ENCODE data around the gene ZC3H7A. TPM values are rescaled to one million over a fixed set of nuclear protein-coding genes. Genes with fewer than 3 reads are reported as not detected.

ZC3H7A gene
- total and polyA plus RNA-seq, 2 of the 13 experiments (the other 11 are each of a cell fraction or from before 2014, with no cell fraction given) = 29.2 to 36.8 TPM

GRCh38 chr16:11726008-11726407 lies 71.0 kb downstream of the ZC3H7A start:
- Histone ChIP-seq H3K27me3 (ENCODE audit: control insufficient read depth in 1 of 2, insufficient read depth in 2 of 2, low read length in 2 of 2) (no peaks in the 10 kb centered on the region), H3K27ac (ENCODE audit: extremely low read length, insufficient read depth, low read length) (no peak overlapping the region), H4K20me1 (ENCODE audit: insufficient read depth, low read length) (peaks cover 5% of the 10 kb centered on the region), H3K79me2 (ENCODE audit: insufficient read depth, low read length) (peaks cover 30% of the 10 kb centered on the region), H3K9ac (ENCODE audit: insufficient read depth, low read depth, low read length) (no peak overlapping the region), H3K4me3 (replicated peaks in 1 of 3; ENCODE audit: insufficient read depth in 1 of 3, low read depth in 2 of 3, low read length in 3 of 3) (no peak overlapping the region), H3K9me3 (ENCODE audit: low read length) (no peaks in the 10 kb centered on the region), H2AFZ (ENCODE audit: low read length) (no peak overlapping the region), H3K4me1 (ENCODE audit: insufficient read depth, low read length) (peaks cover 28% of the 10 kb centered on the region), H3K36me3 (replicated peaks in 1 of 2; ENCODE audit: control insufficient read depth in 1 of 2, insufficient read depth in 2 of 2, low read length in 2 of 2) (peaks cover 37 to 91% of the 10 kb centered on the region in 2 experiments), H3K4me2 (ENCODE audit: low read depth, low read length) (no peak overlapping the region)
- DNase-seq (ENCODE audit: low spot score) (no peak), ATAC-seq (no peak; the same call in 2 of the 3 replicates), FAIRE-seq (no peak)
- POLR2A ChIA-PET = interaction anchor here (2.1 to 2.2 kb wide), 2 partner anchors 17 to 71 kb away, joined by 9 to 14 read pairs; partner anchors contain the start of genes TXNDC11 and ZC3H7A
- in situ Hi-C loops (cut with HindIII; ENCODE audit: extremely low pct_ligation_motif_present, low pct_unique_long_range_greater_than_20kb) (no loop called here), intact Hi-C loops (cut with micrococcal nuclease; ENCODE audit: unreplicated experiment) (no loop called here)
- 97% methylated on average over 8 of the region's 8 CpGs for WGBS (ENCODE audit: low lambda C conversion rate)
- CTCF ChIA-PET (ENCODE audit: low intra/inter-chr PET ratio, low total read pairs) = no interaction called here
- BruUV-seq (replicated peaks) = no TSS peak
- TF ChIP-seq NR2F6 (IDR thresholded peaks at IDR 0.05) (no peak), NR2F6 (CRISPR knock-in tag; IDR thresholded peaks at IDR 0.05) (no peak), SCMH1 (CRISPR knock-in tag; IDR thresholded peaks at IDR 0.05; ENCODE audit: borderline replicate concordance) (no peak), PHB2 (IDR thresholded peaks at IDR 0.05; ENCODE audit: partially characterized antibody) (no peak), ZNF652 (CRISPR knock-in tag; IDR thresholded peaks at IDR 0.05; ENCODE audit: borderline replicate concordance, low read depth) (no peak), ZBTB46 (CRISPR knock-in tag; IDR thresholded peaks at IDR 0.05; ENCODE audit: borderline replicate concordance) (no peak), HNF1A (IDR thresholded peaks at IDR 0.05; ENCODE audit: low read depth) (peak; percentile 44; the same call in 1 of the 2 replicates), HNF1A (CRISPR knock-in tag; IDR thresholded peaks at IDR 0.05; ENCODE audit: borderline replicate concordance) (no peak), SMC3 (IDR thresholded peaks at IDR 0.05; ENCODE audit: low read length) (no peak), TSC22D2 (CRISPR knock-in tag; IDR thresholded peaks at IDR 0.05; ENCODE audit: borderline replicate concordance) (no peak), ZNF740 (CRISPR knock-in tag; IDR thresholded peaks at IDR 0.05) (no peak), ZEB1 (IDR thresholded peaks at IDR 0.05; ENCODE audit: insufficient replicate concordance, low read depth) (no peak), ISL2 (CRISPR knock-in tag; IDR thresholded peaks at IDR 0.05) (0 out of 2 replicates have a peak, but pooled peaks have one; percentile 34), ARID5B (CRISPR knock-in tag; IDR thresholded peaks at IDR 0.05) (no peak)

All from HepG2 (cell line).